ENCODE measurements around the gene SEPTIN7. TPM values are rescaled to one million over a fixed set of nuclear protein-coding genes. Genes with fewer than 3 reads are reported as not detected.

Gene SEPTIN7
- total and polyA plus RNA-seq, 9 of the 15 experiments (the other 6 are each of a cell fraction or from before 2014, with no cell fraction given): 95.0 to 268 (median 163) TPM

DNA sequence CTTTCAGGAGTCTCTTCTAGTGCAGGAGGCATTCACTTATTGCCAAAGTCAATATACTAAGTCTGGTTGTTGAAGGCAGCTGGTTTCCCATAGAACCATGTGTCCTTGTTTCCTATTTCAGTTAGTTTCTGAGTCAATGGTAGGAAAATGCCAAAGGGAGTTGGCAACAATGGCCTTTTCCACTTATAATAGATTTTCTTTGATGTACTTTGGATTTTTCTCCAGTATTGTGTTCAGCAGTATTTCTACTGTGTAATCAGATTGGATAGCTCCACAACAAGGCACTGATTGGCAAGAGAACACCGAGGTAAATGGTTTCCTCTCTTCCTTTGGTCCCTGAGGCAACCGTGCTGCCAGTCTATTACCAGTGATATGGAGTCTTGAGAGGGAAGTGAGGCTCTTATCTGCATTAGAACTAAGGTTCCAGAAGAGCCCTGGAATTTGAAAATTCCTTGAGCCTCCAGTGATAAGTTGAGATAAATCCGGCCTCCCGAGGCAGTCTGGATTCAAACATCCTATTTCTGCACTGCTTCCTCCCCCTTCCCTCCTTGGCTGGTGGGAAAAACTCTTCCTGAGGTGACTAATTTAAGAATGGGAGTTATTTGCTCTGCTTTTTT lies 7.9 kb upstream of the SEPTIN7 start (continued):
- TF ChIP-seq ZNF253 (CRISPR knock-in tag; conservative IDR thresholded peaks at IDR 0.05): no peak

DNA sequence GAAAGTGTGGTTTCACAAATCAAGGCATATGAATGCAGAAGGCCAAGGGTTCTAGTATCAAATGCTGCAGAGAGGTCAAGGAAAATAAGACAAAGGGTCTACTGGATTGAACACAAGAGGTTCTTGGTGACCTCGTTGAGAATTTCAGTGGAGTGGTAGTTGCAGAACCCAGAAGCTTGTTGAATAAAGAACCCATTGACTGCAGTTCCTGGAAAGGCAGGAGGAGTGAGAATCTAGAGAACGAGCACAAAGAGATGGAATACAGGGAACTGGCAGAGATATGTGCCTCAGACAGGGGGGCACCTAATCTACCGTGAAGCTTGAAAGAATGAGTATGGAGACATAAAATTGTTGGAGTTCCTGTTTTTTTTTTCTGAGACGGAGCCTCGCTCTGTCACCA lies 3.5 kb upstream of the SEPTIN7 start:
- POLR2A ChIA-PET: no interaction called here
- Histone ChIP-seq H3K36me3 (ENCODE audit: control insufficient read depth, insufficient read depth, low read length) (no peaks in the 10 kb centered on the region), H3K4me3 (no peak overlapping the region), H3K4me1 (replicated peaks in 1 of 2; ENCODE audit: control insufficient read depth in 2 of 2, insufficient read depth in 2 of 2, low read length in 2 of 2) (peaks cover under 1 to 3% of the 10 kb centered on the region in 2 experiments; a peak in 2 of 5 replicates), H3K9me3 (replicated peaks; ENCODE audit: control insufficient read depth, insufficient read depth, low read depth, low read length) (no peaks in the 10 kb centered on the region), H3K27ac (ENCODE audit: extremely low read depth, low read depth, low read length) (no peak overlapping the region), H4K20me1 (replicated peaks; ENCODE audit: control insufficient read depth, insufficient read depth, low read length) (no peaks in the 10 kb centered on the region; the same call in 1 of the 2 replicates), H3K4me2 (ENCODE audit: insufficient read depth, low read length) (no peak overlapping the region), H3K9ac (ENCODE audit: insufficient read depth in 1 of 2, low read depth in 2 of 2, low read length in 2 of 2) (no peak overlapping the region), H3K9me1 (ENCODE audit: control insufficient read depth, insufficient read depth, low read length) (no peaks in the 10 kb centered on the region), H2AFZ (ENCODE audit: low read depth, low read length) (no peak overlapping the region), H3K27me3 (ENCODE audit: control insufficient read depth in 2 of 2, insufficient read depth in 2 of 2, low read length in 2 of 2) (no peaks in the 10 kb centered on the region), H3K79me2 (ENCODE audit: control insufficient read depth, insufficient read depth, low read length) (peaks cover 26% of the 10 kb centered on the region)
- 62% methylated on average over 5 of the region's 5 CpGs for WGBS (ENCODE audit: insufficient coverage, low coverage, missing lambda C conversion rate)
- no peak for FAIRE-seq
- DNase-seq (ENCODE audit: extremely low read depth in 1 of 4, low spot score in 3 of 4): no peak
- BruUV-seq (replicated peaks): no TSS peak
- no peak for TF ChIP-seq KLF10 (CRISPR knock-in tag; IDR thresholded peaks at IDR 0.05)
- no peak for TF ChIP-seq YY1 (IDR thresholded peaks at IDR 0.05; ENCODE audit: borderline replicate concordance in 1 of 3, control insufficient read depth in 1 of 3, extremely low read depth in 1 of 3, insufficient read depth in 3 of 3, insufficient read length in 1 of 3, insufficient replicate concordance in 2 of 3, low read depth in 1 of 3, low read length in 2 of 3)
- TF ChIP-seq BCOR (IDR thresholded peaks at IDR 0.05): no peak
- no peak for TF ChIP-seq WHSC1 (IDR thresholded peaks at IDR 0.05; ENCODE audit: low read length)
- TF ChIP-seq ZNF282 (CRISPR knock-in tag; IDR thresholded peaks at IDR 0.05): no peak
- no peak for TF ChIP-seq ESRRA (IDR thresholded peaks at IDR 0.05; ENCODE audit: borderline replicate concordance, low read depth)
- no peak for TF ChIP-seq ZNF395 (CRISPR knock-in tag; IDR thresholded peaks at IDR 0.05)
- no peak for TF ChIP-seq NKRF (IDR thresholded peaks at IDR 0.05; ENCODE audit: borderline replicate concordance)
- TF ChIP-seq BMI1 (IDR thresholded peaks at IDR 0.05; ENCODE audit: low read length): no peak
- CTCF ChIA-PET (ENCODE audit: low intra/inter-chr PET ratio): no interaction called here
- in situ Hi-C loops (cut with MboI): no loop called here
- ATAC-seq: no peak
- intact Hi-C loops (cut with micrococcal nuclease): no loop called here

All from K562 (cell line).